ENCODE results near the gene TLX2.

TLX2 gene

DNA sequence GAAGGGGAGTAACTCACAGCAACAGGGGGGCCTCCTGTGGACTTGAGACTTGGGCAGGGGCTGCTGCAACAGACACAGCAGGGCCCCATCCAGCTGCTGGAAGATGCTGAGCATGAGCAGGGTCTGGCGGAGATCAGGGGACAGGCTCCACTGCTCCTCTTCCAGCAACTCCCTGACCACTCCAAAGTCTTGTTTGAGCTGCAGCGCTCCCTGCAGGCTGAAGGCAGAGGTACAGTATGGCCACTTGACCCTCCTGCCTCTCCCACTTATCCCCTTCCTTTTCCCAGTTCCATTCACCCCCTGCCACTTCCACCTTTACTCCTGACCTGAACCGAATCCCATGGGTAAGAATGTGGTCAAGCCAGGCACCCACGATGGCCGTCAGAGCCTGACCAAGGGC lies 39.4 kb upstream of the TLX2 start (continued):
- TF ChIP-seq, protein P1, sequence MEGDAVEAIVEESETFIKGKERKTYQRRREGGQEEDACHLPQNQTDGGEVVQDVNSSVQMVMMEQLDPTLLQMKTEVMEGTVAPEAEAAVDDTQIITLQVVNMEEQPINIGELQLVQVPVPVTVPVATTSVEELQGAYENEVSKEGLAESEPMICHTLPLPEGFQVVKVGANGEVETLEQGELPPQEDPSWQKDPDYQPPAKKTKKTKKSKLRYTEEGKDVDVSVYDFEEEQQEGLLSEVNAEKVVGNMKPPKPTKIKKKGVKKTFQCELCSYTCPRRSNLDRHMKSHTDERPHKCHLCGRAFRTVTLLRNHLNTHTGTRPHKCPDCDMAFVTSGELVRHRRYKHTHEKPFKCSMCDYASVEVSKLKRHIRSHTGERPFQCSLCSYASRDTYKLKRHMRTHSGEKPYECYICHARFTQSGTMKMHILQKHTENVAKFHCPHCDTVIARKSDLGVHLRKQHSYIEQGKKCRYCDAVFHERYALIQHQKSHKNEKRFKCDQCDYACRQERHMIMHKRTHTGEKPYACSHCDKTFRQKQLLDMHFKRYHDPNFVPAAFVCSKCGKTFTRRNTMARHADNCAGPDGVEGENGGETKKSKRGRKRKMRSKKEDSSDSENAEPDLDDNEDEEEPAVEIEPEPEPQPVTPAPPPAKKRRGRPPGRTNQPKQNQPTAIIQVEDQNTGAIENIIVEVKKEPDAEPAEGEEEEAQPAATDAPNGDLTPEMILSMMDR (tag by site-specific recombination; IDR thresholded peaks at IDR 0.05): no peak

DNA sequence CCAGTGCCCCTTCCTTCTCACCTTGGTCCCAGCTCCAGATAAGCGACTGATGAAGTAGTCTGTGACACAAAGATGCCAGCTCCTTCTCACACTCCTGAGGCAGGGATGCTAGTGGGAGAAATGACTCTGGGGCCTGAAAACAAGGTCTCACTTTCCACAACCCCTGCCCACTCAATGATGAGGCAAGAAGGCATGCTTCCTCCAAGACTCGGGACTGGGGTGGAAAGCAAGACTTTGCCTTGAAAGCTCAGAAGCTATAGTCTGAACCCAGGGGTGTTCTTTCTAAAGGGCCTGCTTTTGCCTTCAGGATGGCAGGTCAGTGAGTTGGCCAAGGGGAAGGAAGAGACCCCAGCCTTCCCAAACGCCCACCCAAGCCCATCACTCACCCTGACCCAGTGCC lies 32.8 kb upstream of the TLX2 start:
- ChIA-PET POLR2A (interaction anchor here (0.8 to 4.0 kb wide), 8 partner anchors 9 to 745 kb away, joined by 3 to 37 read pairs (median 8); partner anchors contain the start of genes AUP1, HTRA2, INO80B and MOGS), CTCF (interaction anchor here (0.7 to 5.0 kb wide), 7 partner anchors 9 to 147 kb away, joined by 3 to 72 read pairs (median 5); partner anchors contain the start of gene MRPL53)
- no peak overlapping the region; the same call in 1 of the 2 replicates for H3K27ac ChIP-seq (ENCODE audit: extremely low read depth, low read depth, low read length)
- peak overlapping the region; percentile 92 for H3K4me3 ChIP-seq (ENCODE audit: low read depth, low read length)
- peaks cover 45 to 54% of the 10 kb centered on the region in 2 experiments for H3K36me3 ChIP-seq (ENCODE audit: control insufficient read depth in 2 of 2, insufficient read depth in 1 of 2, low read length in 2 of 2)
- H3K4me1 ChIP-seq (ENCODE audit: control insufficient read depth, insufficient read depth, low read length): no peaks in the 10 kb centered on the region
- TF ChIP-seq REPIN1 (tag by site-specific recombination; IDR thresholded peaks at IDR 0.05; ENCODE audit: low read depth) (no peak), RBAK (tag by site-specific recombination; IDR thresholded peaks at IDR 0.05) (no peak), ZBTB7A (tag by site-specific recombination; IDR thresholded peaks at IDR 0.05; ENCODE audit: low read depth) (no peak), ZNF621 (tag by site-specific recombination; IDR thresholded peaks at IDR 0.05) (no peak), KLF1 (tag by site-specific recombination; IDR thresholded peaks at IDR 0.05) (no peak), ZNF514 (tag by site-specific recombination; IDR thresholded peaks at IDR 0.05) (no peak), ZBTB8A (tag by site-specific recombination; IDR thresholded peaks at IDR 0.05) (no peak), ZNF335 (tag by site-specific recombination; conservative IDR thresholded peaks at IDR 0.05) (no peak)
- TF ChIP-seq, protein P2, sequence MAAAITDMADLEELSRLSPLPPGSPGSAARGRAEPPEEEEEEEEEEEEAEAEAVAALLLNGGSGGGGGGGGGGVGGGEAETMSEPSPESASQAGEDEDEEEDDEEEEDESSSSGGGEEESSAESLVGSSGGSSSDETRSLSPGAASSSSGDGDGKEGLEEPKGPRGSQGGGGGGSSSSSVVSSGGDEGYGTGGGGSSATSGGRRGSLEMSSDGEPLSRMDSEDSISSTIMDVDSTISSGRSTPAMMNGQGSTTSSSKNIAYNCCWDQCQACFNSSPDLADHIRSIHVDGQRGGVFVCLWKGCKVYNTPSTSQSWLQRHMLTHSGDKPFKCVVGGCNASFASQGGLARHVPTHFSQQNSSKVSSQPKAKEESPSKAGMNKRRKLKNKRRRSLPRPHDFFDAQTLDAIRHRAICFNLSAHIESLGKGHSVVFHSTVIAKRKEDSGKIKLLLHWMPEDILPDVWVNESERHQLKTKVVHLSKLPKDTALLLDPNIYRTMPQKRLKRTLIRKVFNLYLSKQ (tag by site-specific recombination; IDR thresholded peaks at IDR 0.05; ENCODE audit: borderline replicate concordance): no peak
- TF ChIP-seq, protein P3, sequence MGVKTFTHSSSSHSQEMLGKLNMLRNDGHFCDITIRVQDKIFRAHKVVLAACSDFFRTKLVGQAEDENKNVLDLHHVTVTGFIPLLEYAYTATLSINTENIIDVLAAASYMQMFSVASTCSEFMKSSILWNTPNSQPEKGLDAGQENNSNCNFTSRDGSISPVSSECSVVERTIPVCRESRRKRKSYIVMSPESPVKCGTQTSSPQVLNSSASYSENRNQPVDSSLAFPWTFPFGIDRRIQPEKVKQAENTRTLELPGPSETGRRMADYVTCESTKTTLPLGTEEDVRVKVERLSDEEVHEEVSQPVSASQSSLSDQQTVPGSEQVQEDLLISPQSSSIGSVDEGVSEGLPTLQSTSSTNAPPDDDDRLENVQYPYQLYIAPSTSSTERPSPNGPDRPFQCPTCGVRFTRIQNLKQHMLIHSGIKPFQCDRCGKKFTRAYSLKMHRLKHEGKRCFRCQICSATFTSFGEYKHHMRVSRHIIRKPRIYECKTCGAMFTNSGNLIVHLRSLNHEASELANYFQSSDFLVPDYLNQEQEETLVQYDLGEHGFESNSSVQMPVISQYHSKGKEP (tag by site-specific recombination; IDR thresholded peaks at IDR 0.05): no peak
- TF ChIP-seq, protein P4, sequence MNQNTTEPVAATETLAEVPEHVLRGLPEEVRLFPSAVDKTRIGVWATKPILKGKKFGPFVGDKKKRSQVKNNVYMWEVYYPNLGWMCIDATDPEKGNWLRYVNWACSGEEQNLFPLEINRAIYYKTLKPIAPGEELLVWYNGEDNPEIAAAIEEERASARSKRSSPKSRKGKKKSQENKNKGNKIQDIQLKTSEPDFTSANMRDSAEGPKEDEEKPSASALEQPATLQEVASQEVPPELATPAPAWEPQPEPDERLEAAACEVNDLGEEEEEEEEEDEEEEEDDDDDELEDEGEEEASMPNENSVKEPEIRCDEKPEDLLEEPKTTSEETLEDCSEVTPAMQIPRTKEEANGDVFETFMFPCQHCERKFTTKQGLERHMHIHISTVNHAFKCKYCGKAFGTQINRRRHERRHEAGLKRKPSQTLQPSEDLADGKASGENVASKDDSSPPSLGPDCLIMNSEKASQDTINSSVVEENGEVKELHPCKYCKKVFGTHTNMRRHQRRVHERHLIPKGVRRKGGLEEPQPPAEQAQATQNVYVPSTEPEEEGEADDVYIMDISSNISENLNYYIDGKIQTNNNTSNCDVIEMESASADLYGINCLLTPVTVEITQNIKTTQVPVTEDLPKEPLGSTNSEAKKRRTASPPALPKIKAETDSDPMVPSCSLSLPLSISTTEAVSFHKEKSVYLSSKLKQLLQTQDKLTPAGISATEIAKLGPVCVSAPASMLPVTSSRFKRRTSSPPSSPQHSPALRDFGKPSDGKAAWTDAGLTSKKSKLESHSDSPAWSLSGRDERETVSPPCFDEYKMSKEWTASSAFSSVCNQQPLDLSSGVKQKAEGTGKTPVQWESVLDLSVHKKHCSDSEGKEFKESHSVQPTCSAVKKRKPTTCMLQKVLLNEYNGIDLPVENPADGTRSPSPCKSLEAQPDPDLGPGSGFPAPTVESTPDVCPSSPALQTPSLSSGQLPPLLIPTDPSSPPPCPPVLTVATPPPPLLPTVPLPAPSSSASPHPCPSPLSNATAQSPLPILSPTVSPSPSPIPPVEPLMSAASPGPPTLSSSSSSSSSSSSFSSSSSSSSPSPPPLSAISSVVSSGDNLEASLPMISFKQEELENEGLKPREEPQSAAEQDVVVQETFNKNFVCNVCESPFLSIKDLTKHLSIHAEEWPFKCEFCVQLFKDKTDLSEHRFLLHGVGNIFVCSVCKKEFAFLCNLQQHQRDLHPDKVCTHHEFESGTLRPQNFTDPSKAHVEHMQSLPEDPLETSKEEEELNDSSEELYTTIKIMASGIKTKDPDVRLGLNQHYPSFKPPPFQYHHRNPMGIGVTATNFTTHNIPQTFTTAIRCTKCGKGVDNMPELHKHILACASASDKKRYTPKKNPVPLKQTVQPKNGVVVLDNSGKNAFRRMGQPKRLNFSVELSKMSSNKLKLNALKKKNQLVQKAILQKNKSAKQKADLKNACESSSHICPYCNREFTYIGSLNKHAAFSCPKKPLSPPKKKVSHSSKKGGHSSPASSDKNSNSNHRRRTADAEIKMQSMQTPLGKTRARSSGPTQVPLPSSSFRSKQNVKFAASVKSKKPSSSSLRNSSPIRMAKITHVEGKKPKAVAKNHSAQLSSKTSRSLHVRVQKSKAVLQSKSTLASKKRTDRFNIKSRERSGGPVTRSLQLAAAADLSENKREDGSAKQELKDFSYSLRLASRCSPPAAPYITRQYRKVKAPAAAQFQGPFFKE (tag by site-specific recombination; IDR thresholded peaks at IDR 0.05; ENCODE audit: borderline replicate concordance): no peak
- no peaks in the 10 kb centered on the region for H3K9me3 ChIP-seq (ENCODE audit: control insufficient read depth, insufficient read depth, low read depth, low read length)

Data from HEK293 (cell line).